H1 (cell line): Measurements from ENCODE around the gene SLC4A8. TPM values are rescaled to one million over a fixed set of nuclear protein-coding genes. Genes with fewer than 3 reads are reported as not detected.

Experiments used
- CTCF ChIA-PET: fragments of 300-600 bp; sonication (Branson Sonifier 250); formaldehyde crosslinking; loops from one replicate; lab custom pipeline; 2021; ENCODE audit not compliant: partially characterized antibody; lab: Charles Lee
- POLR2A ChIA-PET: fragments of 300-600 bp; sonication (Branson Sonifier 250); formaldehyde crosslinking; loops from one replicate; lab custom pipeline; 2021; ENCODE audit warnings: inconsistent platforms; ENCODE audit not compliant: partially characterized antibody; lab: Charles Lee
- DNase-seq, 2 experiments: peaks; one replicate each; pipeline versions ENCODE4 v3.0.0 to v3.0.0-alpha.2; 2010 to 2022; ENCODE audit warnings: low spot score in 2 of 2, low read depth in 1 of 2, mixed read lengths in 1 of 2
- FAIRE-seq: peaks from 2 replicates; lab custom pipeline; 2011; peaks lifted over from hg19 to GRCh38; lab: Jason Lieb, UNC
- H2AFZ ChIP-seq: 2 replicates; pipeline ENCODE4 v1.8.1; 2012; ENCODE audit warnings: low read length, inconsistent platforms
- H2AK5ac ChIP-seq: 2 replicates; pipeline ENCODE4 v1.6.1; 2013; ENCODE audit warnings: low read depth, low read length
- H2BK120ac ChIP-seq: replicated peaks from 2 replicates; pipeline ENCODE3; 2013; ENCODE audit warnings: low read depth, low read length, inconsistent platforms
- H2BK12ac ChIP-seq: 2 replicates; pipeline ENCODE4 v1.6.1; 2013; ENCODE audit warnings: low read depth, low read length
- H2BK15ac ChIP-seq: 2 replicates; pipeline ENCODE4 v1.6.1; 2013; ENCODE audit warnings: low read length
- H2BK20ac ChIP-seq: 2 replicates; pipeline ENCODE4 v1.6.1; 2013; ENCODE audit warnings: low read length
- H2BK5ac ChIP-seq: 2 replicates; pipeline ENCODE4 v1.6.1; 2013; ENCODE audit warnings: low read depth, low read length
- H3K14ac ChIP-seq: 2 replicates; pipeline ENCODE4 v1.6.1; 2013; ENCODE audit warnings: inconsistent platforms; ENCODE audit not compliant: insufficient read length
- H3K18ac ChIP-seq: 2 replicates; pipeline ENCODE4 v1.6.1; 2013; ENCODE audit warnings: low read length; ENCODE audit errors: extremely low read depth
- H3K23ac ChIP-seq: 2 replicates; pipeline ENCODE4 v1.6.1; 2013; ENCODE audit warnings: inconsistent platforms; ENCODE audit not compliant: insufficient read length
- H3K23me2 ChIP-seq: 2 replicates; pipeline ENCODE4 v1.6.1; 2013; ENCODE audit warnings: low read depth, low read length
- H3K27ac ChIP-seq: 2 replicates; pipeline ENCODE4 v1.6.1; 2011; ENCODE audit warnings: low read depth, low read length, inconsistent platforms
- H3K27me3 ChIP-seq, 4 experiments: replicated peaks in 1 of 4; 1 replicate in 1 of 4; 2 replicates in 3 of 4; pipeline versions ENCODE4 v1.6.1 to v1.8.1; 2011 to 2013; ENCODE audit warnings: low read length in 3 of 4, mild to moderate bottlenecking in 3 of 4, inconsistent platforms in 2 of 4, mixed read lengths in 2 of 4, moderate library complexity in 1 of 4; ENCODE audit not compliant: control insufficient read depth in 3 of 4, insufficient read depth in 3 of 4; ENCODE audit errors: extremely low read depth in 1 of 4
- H3K36me3 ChIP-seq, 4 experiments: 2 replicates each; pipeline versions ENCODE4 v1.6.1 to v1.8.1; 2011 to 2013; ENCODE audit warnings: mild to moderate bottlenecking in 4 of 4, low read length in 3 of 4, moderate library complexity in 2 of 4, control low read depth in 1 of 4, inconsistent platforms in 1 of 4; ENCODE audit not compliant: insufficient read depth in 4 of 4, control insufficient read depth in 2 of 4
- H3K4ac ChIP-seq: replicated peaks from 2 replicates; pipeline ENCODE3; 2013; ENCODE audit warnings: low read length, low read depth, mixed read lengths, inconsistent platforms; ENCODE audit not compliant: insufficient read length
- H3K4me1 ChIP-seq, 4 experiments: replicated peaks in 1 of 4; 1 replicate in 1 of 4; 2 replicates in 3 of 4; pipeline versions ENCODE4 v1.6.1 to v1.8.1; 2011 to 2013; ENCODE audit warnings: low read length in 3 of 4, inconsistent platforms in 2 of 4, mixed read lengths in 1 of 4; ENCODE audit not compliant: insufficient read depth in 4 of 4, control insufficient read depth in 3 of 4
- H3K4me2 ChIP-seq, 2 experiments: 2 replicates each; pipeline versions ENCODE4 v1.6.1 to v1.8.1; 2011 to 2013; ENCODE audit warnings: low read depth in 2 of 2, low read length in 2 of 2, control low read depth in 1 of 2, inconsistent platforms in 1 of 2, mild to moderate bottlenecking in 1 of 2; ENCODE audit not compliant: insufficient read depth in 1 of 2
- H3K4me3 ChIP-seq, 4 experiments: fragments of 200-600, 300-600 bp in 1 of 4; sonication (generic), shearing (Covaris generic), sonication (Bioruptor Twin) in 1 of 4; 2 replicates each; pipeline versions ENCODE4 v1.5.1 to v1.8.1; 2011 to 2016; ENCODE audit warnings: low read length in 4 of 4, low read depth in 3 of 4, control low read depth in 2 of 4, inconsistent platforms in 2 of 4, mild to moderate bottlenecking in 2 of 4, mixed read lengths in 1 of 4, moderate library complexity in 1 of 4; ENCODE audit not compliant: insufficient read depth in 2 of 4; ENCODE audit errors: extremely low read depth in 1 of 4
- H3K56ac ChIP-seq: replicated peaks from 2 replicates; pipeline ENCODE3; 2013; ENCODE audit warnings: low read depth, mild to moderate bottlenecking, mixed read lengths, low read length, inconsistent platforms; ENCODE audit not compliant: insufficient read length
- H3K79me1 ChIP-seq: 2 replicates; pipeline ENCODE4 v1.6.1; 2013; ENCODE audit warnings: low read depth, low read length, control low read depth
- H3K79me2 ChIP-seq, 2 experiments: 2 replicates each; pipeline versions ENCODE4 v1.6.1 to v1.8.1; 2012 to 2013; ENCODE audit warnings: low read length in 2 of 2, mild to moderate bottlenecking in 2 of 2, inconsistent platforms in 1 of 2; ENCODE audit not compliant: insufficient read depth in 2 of 2, control insufficient read depth in 1 of 2
- H3K9ac ChIP-seq, 4 experiments: replicated peaks in 1 of 4; 1 replicate in 1 of 4; 2 replicates in 3 of 4; pipeline versions ENCODE4 v1.6.1 to v1.8.1; 2011 to 2013; ENCODE audit warnings: low read depth in 3 of 4, low read length in 3 of 4, control low read depth in 2 of 4, mild to moderate bottlenecking in 2 of 4, moderate library complexity in 2 of 4, inconsistent platforms in 1 of 4; ENCODE audit errors: extremely low read depth in 1 of 4
- H3K9me3 ChIP-seq, 2 experiments: 2 replicates each; pipeline versions ENCODE4 v1.6.1 to v1.8.1; 2012 to 2013; ENCODE audit warnings: mild to moderate bottlenecking in 2 of 2, moderate library complexity in 2 of 2, control low read depth in 1 of 2, inconsistent platforms in 1 of 2, low read depth in 1 of 2, low read length in 1 of 2, mixed read lengths in 1 of 2; ENCODE audit not compliant: insufficient read depth in 2 of 2
- H4K20me1 ChIP-seq, 2 experiments: replicated peaks in 1 of 2; 2 replicates each; pipeline versions ENCODE3 to v1.8.1; 2011 to 2013; ENCODE audit warnings: inconsistent platforms in 2 of 2, low read length in 2 of 2, mild to moderate bottlenecking in 1 of 2; ENCODE audit not compliant: insufficient read depth in 2 of 2, control insufficient read depth in 1 of 2
- H4K5ac ChIP-seq: 2 replicates; pipeline ENCODE4 v1.6.1; 2013; ENCODE audit warnings: low read length, low read depth, mixed read lengths, inconsistent platforms; ENCODE audit not compliant: insufficient read length
- H4K8ac ChIP-seq: 2 replicates; pipeline ENCODE4 v1.8.0; 2013; ENCODE audit warnings: mild to moderate bottlenecking, moderate library complexity, low read length, inconsistent platforms; ENCODE audit not compliant: insufficient read depth; ENCODE audit errors: extremely low read depth
- H4K91ac ChIP-seq: replicated peaks from 2 replicates; pipeline ENCODE3; 2013; ENCODE audit warnings: low read length, mixed read lengths, inconsistent platforms; ENCODE audit not compliant: insufficient read length
- ASH2L ChIP-seq: fragments of 200-600, 300-600 bp; sonication (generic); IDR thresholded peaks from one replicate; pipeline ENCODE4 v1.7.1; 2017; ENCODE audit warnings: low read length
- BRCA1 ChIP-seq: IDR thresholded peaks from 2 replicates; pipeline ENCODE4 v1.6.1; 2012; ENCODE audit warnings: low read depth, low read length, improper control_type of control experiment
- CBX8 ChIP-seq: fragments of 300-800, 300-1000 bp; sonication (generic); IDR thresholded peaks from 2 replicates; pipeline ENCODE4 v1.7.1; 2016; ENCODE audit warnings: low read depth, low read length, borderline replicate concordance
- CHD1 ChIP-seq: IDR thresholded peaks from 2 replicates; pipeline ENCODE4 v1.6.1; 2012; ENCODE audit warnings: low read depth, low read length, improper control_type of control experiment
- EGR1 ChIP-seq: IDR thresholded peaks from 2 replicates; pipeline ENCODE4 v1.6.1; 2011; ENCODE audit warnings: low read depth, low read length, borderline replicate concordance
- GABPA ChIP-seq: IDR thresholded peaks from 2 replicates; pipeline ENCODE4 v1.6.1; 2011; ENCODE audit warnings: mild to moderate bottlenecking, low read length, moderate library complexity, borderline replicate concordance; ENCODE audit not compliant: insufficient read depth
- HDAC6 ChIP-seq: IDR thresholded peaks from one replicate; pipeline ENCODE4 v1.7.1; 2012; ENCODE audit warnings: low read depth, mild to moderate bottlenecking, inconsistent platforms, low read length, moderate library complexity
- NRF1 ChIP-seq: IDR thresholded peaks from 2 replicates; pipeline ENCODE4 v1.6.1; 2011; ENCODE audit warnings: mild to moderate bottlenecking, low read depth, low read length, improper control_type of control experiment
- RNF2 ChIP-seq: fragments of 200-900, 300-1000 bp; sonication (generic); IDR thresholded peaks from 2 replicates; pipeline ENCODE4 v1.7.1; 2016; ENCODE audit warnings: borderline replicate concordance, low read depth, mild to moderate bottlenecking, antibody characterized with exemption, low read length; ENCODE audit not compliant: poor library complexity, severe bottlenecking; ENCODE audit errors: missing control alignments
- SIN3A ChIP-seq, 2 experiments: IDR thresholded peaks in 1 of 2; conservative IDR thresholded peaks in 1 of 2; 2 replicates each; pipeline ENCODE4 v1.6.1; 2011 to 2012; ENCODE audit warnings: low read length in 2 of 2, improper control_type of control experiment in 1 of 2, low read depth in 1 of 2, mild to moderate bottlenecking in 1 of 2
- SIX5 ChIP-seq: IDR thresholded peaks from 2 replicates; pipeline ENCODE4 v1.6.1; 2011; ENCODE audit warnings: mild to moderate bottlenecking, low read depth, low read length
- SP4 ChIP-seq: IDR thresholded peaks from 2 replicates; pipeline ENCODE4 v1.6.1; 2012; ENCODE audit warnings: low read length, inconsistent platforms
- TAF1 ChIP-seq: IDR thresholded peaks from 2 replicates; pipeline ENCODE4 v1.6.1; 2011; ENCODE audit warnings: mild to moderate bottlenecking, low read depth, low read length
- TEAD4 ChIP-seq: IDR thresholded peaks from 2 replicates; pipeline ENCODE4 v1.6.1; 2012; ENCODE audit warnings: low read depth, low read length, inconsistent platforms, mixed read lengths
- WGBS, 2 experiments: shearing (Covaris generic) in 1 of 2; methylation state at CpG; one replicate each; pipeline versions ENCODE4 v1.1.6 to v1.1.7; 2013 to 2015; ENCODE audit warnings: low lambda C conversion rate in 2 of 2, mixed read lengths in 2 of 2, inconsistent platforms in 1 of 2, low coverage in 1 of 2, missing lambda C conversion rate in 1 of 2; ENCODE audit not compliant: insufficient replicate concordance in 2 of 2, insufficient coverage in 1 of 2, insufficient read length in 1 of 2; ENCODE audit errors: extremely low coverage in 1 of 2, missing lambda C conversion rate in 1 of 2; 5-methylcytosine and 5-hydroxymethylcytosine counted together
- polyA plus RNA-seq, 7 experiments: library from polyadenylated mRNA; depleted of rRNA in 3 of 7; stranded (reverse) in 5 of 7; unstranded in 2 of 7; fragments of >200 nt in 5 of 7; fragments of 200-250 nt in 2 of 7; gene quantifications; 1 replicate in 5 of 7; 2 replicates in 1 of 7; 4 replicates in 1 of 7; pipeline versions ENCODE4 v1.2.1 to v1.2.3, GENCODE V29; 2011 to 2013; ENCODE audit warnings: missing spikeins in 2 of 7, mixed read lengths in 2 of 7
- total RNA-seq: library from RNA; stranded (reverse); fragmentation: NEBNext Ultra II Directional; extraction: Animal tissue kit (Norgen Biotek cat#: 25700); gene quantifications from 2 replicates; pipeline ENCODE4 v1.2.1, GENCODE V29; 2021

Gene SLC4A8
- total and polyA plus RNA-seq, 2 of the 8 experiments (the other 6 are each of a cell fraction or from before 2014, with no cell fraction given): 11.2 to 13.4 TPM

DNA sequence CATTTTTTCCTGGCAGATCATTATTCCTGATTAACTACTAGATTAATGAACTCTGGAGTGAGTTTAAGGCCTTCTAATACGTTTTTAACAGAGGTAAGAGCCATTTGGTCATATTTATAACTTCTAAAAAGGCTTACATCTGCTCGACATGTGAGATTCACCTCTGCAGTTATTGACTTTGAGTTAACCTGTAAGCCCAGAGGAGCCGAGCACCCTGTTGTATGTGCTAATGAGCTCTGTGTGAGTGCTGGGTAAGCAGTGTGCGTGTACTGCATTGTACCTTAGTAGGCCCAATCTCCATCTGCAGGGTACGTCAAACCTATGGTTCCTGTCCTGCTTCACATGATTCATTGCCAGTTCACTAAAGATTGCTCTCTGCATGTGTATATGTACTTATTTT is 18.9 kb downstream of the SLC4A8 start:
- 87% methylated on average over 5 of the region's 5 CpGs; no CpG with 5 or more reads in 1 of the 2 experiments for WGBS, 2 experiments
- ChIA-PET CTCF (no interaction called here), POLR2A (no interaction called here)
- no peak overlapping the region for H2AK5ac ChIP-seq
- no peak overlapping the region for H4K8ac ChIP-seq
- no peak overlapping the region for H3K9ac ChIP-seq
- no peak overlapping the region for H3K4me3 ChIP-seq
- no peak overlapping the region for H2BK12ac ChIP-seq
- H3K9me3 ChIP-seq: no peaks in the 10 kb centered on the region
- H3K23ac ChIP-seq: no peak overlapping the region
- no peaks in the 10 kb centered on the region for H3K79me2 ChIP-seq
- H3K27me3 ChIP-seq: no peaks in the 10 kb centered on the region
- no peak overlapping the region for H4K5ac ChIP-seq
- H2BK120ac ChIP-seq: no peak overlapping the region
- DNase-seq: no peak
- no peak overlapping the region for H3K56ac ChIP-seq
- no peak overlapping the region for H2BK15ac ChIP-seq
- peaks cover under 1% of the 10 kb centered on the region; the same call in 1 of the 2 replicates for H3K23me2 ChIP-seq
- H4K91ac ChIP-seq: no peak overlapping the region
- no peak overlapping the region for H3K18ac ChIP-seq
- no peak overlapping the region for H3K14ac ChIP-seq
- no peak overlapping the region for H3K27ac ChIP-seq
- FAIRE-seq: no peak
- H2BK5ac ChIP-seq: no peak overlapping the region
- no peaks in the 10 kb centered on the region for H4K20me1 ChIP-seq
- no peaks in the 10 kb centered on the region for H3K36me3 ChIP-seq
- no peaks in the 10 kb centered on the region; the same call in 1 of the 2 replicates for H3K79me1 ChIP-seq
- H2AFZ ChIP-seq: no peak overlapping the region
- no peak overlapping the region for H3K4ac ChIP-seq
- H2BK20ac ChIP-seq: no peak overlapping the region
- no peak overlapping the region for H3K4me2 ChIP-seq
- TF ChIP-seq NRF1 (no peak), TEAD4 (no peak), CBX8 (no peak), RNF2 (no peak), ASH2L (no peak), CHD1 (no peak), HDAC6 (no peak), TAF1 (no peak), SIX5 (no peak), SIN3A (conservative IDR thresholded peaks at IDR 0.05 in 1 of 2, IDR thresholded peaks at IDR 0.05 in 1 of 2; ENCODE audit: low read depth in 1 of 2, low read length in 2 of 2) (no peak), BRCA1 (no peak), SP4 (no peak), EGR1 (no peak), GABPA (no peak)
- peaks cover 0 to 1% (median under 1%) of the 10 kb centered on the region in 4 experiments; a peak in 3 of 7 replicates for H3K4me1 ChIP-seq
